HepG2 (cell line): ENCODE results near the gene CAST. TPM values are rescaled to one million over a fixed set of nuclear protein-coding genes. Genes with fewer than 3 reads are reported as not detected.

ENCODE experiments used
- ATAC-seq: fragments of 200-7000 bp; cut with Tn5 transposase; 3 replicates; pipeline ENCODE4 v1.9.1; 2020; ENCODE audit warnings: mild to moderate bottlenecking, moderate library complexity
- BruUV-seq: library from RNA; stranded (reverse); fragments of 400-500 nt; replicated peaks from 2 replicates; lab custom pipeline; 2021; lab: Mats Ljungman, UMichigan
- CTCF ChIA-PET: fragments of 300-600 bp; formaldehyde crosslinking; extraction: SDS; loops from one replicate; lab custom pipeline; 2021; ENCODE audit warnings: low total read pairs, inconsistent platforms, low intra/inter-chr PET ratio; lab: Yijun Ruan, JAX
- POLR2A ChIA-PET: fragments of 350-600 bp; sonication (Branson Sonifier 250); formaldehyde crosslinking; loops from one replicate; lab custom pipeline; 2020; ENCODE audit warnings: antibody characterized with exemption, inconsistent platforms; lab: Yijun Ruan, JAX
- DNase-seq: peaks from one replicate; pipeline ENCODE4 v3.0.0-alpha.2; 2015; ENCODE audit warnings: low spot score
- FAIRE-seq: peaks from 3 replicates; lab custom pipeline; 2011; peaks lifted over from hg19 to GRCh38; lab: Jason Lieb, UNC
- H2AFZ ChIP-seq: one replicate; pipeline ENCODE4 v1.6.1; 2011; ENCODE audit warnings: low read length, inconsistent platforms
- H3K27ac ChIP-seq: fragments of 300-600 bp; 3 replicates; pipeline ENCODE4 v1.8.0; 2011; ENCODE audit warnings: mixed run types, mild to moderate bottlenecking, mixed read lengths, low read length, inconsistent platforms; ENCODE audit not compliant: insufficient read depth; ENCODE audit errors: extremely low read length
- H3K27me3 ChIP-seq, 2 experiments: fragments of 200-600 bp in 1 of 2; 2 replicates in 1 of 2; 3 replicates in 1 of 2; pipeline versions ENCODE4 v1.6.0 to v1.8.0; 2011; ENCODE audit warnings: low read length in 2 of 2, mild to moderate bottlenecking in 2 of 2, moderate library complexity in 2 of 2, inconsistent platforms in 1 of 2; ENCODE audit not compliant: insufficient read depth in 2 of 2, control insufficient read depth in 1 of 2
- H3K36me3 ChIP-seq, 2 experiments: fragments of 200-600 bp in 1 of 2; replicated peaks in 1 of 2; 2 replicates in 1 of 2; 3 replicates in 1 of 2; pipeline versions ENCODE4 v1.5.1 to v1.8.0; 2011; ENCODE audit warnings: low read length in 2 of 2, inconsistent platforms in 1 of 2; ENCODE audit not compliant: insufficient read depth in 2 of 2, control insufficient read depth in 1 of 2
- H3K4me1 ChIP-seq: 2 replicates; pipeline ENCODE4 v1.5.1; 2012; ENCODE audit warnings: low read length, inconsistent platforms; ENCODE audit not compliant: insufficient read depth
- H3K4me2 ChIP-seq: 2 replicates; pipeline ENCODE4 v1.6.0; 2011; ENCODE audit warnings: low read depth, low read length, inconsistent platforms
- H3K4me3 ChIP-seq, 3 experiments: fragments of 200-600 bp in 1 of 3; sonication (generic), shearing (Covaris generic) in 1 of 3; replicated peaks in 1 of 3; 2 replicates each; pipeline ENCODE4 v1.5.1; 2011 to 2016; ENCODE audit warnings: low read length in 3 of 3, inconsistent platforms in 2 of 3, low read depth in 2 of 3, mild to moderate bottlenecking in 2 of 3, control low read depth in 1 of 3, mixed read lengths in 1 of 3; ENCODE audit not compliant: insufficient read depth in 1 of 3
- H3K79me2 ChIP-seq: one replicate; pipeline ENCODE4 v1.6.1; 2011; ENCODE audit warnings: low read length, inconsistent platforms; ENCODE audit not compliant: insufficient read depth
- H3K9ac ChIP-seq: 2 replicates; pipeline ENCODE4 v1.6.0; 2011; ENCODE audit warnings: mild to moderate bottlenecking, low read depth, low read length, inconsistent platforms; ENCODE audit not compliant: insufficient read depth
- H3K9me3 ChIP-seq: 2 replicates; pipeline ENCODE4 v1.5.1; 2012; ENCODE audit warnings: mild to moderate bottlenecking, low read length
- H4K20me1 ChIP-seq: 2 replicates; pipeline ENCODE4 v1.6.0; 2011; ENCODE audit warnings: inconsistent platforms, mild to moderate bottlenecking, low read length, moderate library complexity; ENCODE audit not compliant: insufficient read depth
- ATF7-NPFF ChIP-seq: sonication (generic); formaldehyde crosslinking; IDR thresholded peaks from 2 replicates; pipeline ENCODE4 v1.8.1; 2023; ENCODE audit warnings: mild to moderate bottlenecking, low read depth, missing genetic modification reagents, moderate library complexity
- EHMT2 ChIP-seq: fragments of 200-600 bp; sonication (generic); IDR thresholded peaks from 2 replicates; pipeline ENCODE4 v1.7.0; 2017; ENCODE audit warnings: antibody characterized with exemption, low read depth, low read length, borderline replicate concordance
- GMEB1 ChIP-seq: sonication (generic); formaldehyde crosslinking; IDR thresholded peaks from 2 replicates; pipeline ENCODE4 v1.5.1; 2020; ENCODE audit warnings: missing genetic modification reagents, mild to moderate bottlenecking, borderline replicate concordance
- HMG20A ChIP-seq: IDR thresholded peaks from 2 replicates; pipeline ENCODE4 v1.6.1; 2016; ENCODE audit warnings: borderline replicate concordance
- MYC ChIP-seq: sonication (generic); formaldehyde crosslinking; IDR thresholded peaks from 2 replicates; pipeline ENCODE4 v1.9.0; 2021; ENCODE audit warnings: missing genetic modification reagents, borderline replicate concordance
- ZMAT3 ChIP-seq: sonication (generic); formaldehyde crosslinking; conservative IDR thresholded peaks from 2 replicates; pipeline ENCODE4 v1.7.0; 2021; ENCODE audit warnings: missing genetic modification reagents
- ZNF17 ChIP-seq: sonication (generic); formaldehyde crosslinking; IDR thresholded peaks from 2 replicates; pipeline ENCODE4 v1.5.0; 2020; ENCODE audit warnings: mild to moderate bottlenecking, missing genetic modification reagents
- ZNF235 ChIP-seq: sonication (generic); formaldehyde crosslinking; IDR thresholded peaks from 2 replicates; pipeline ENCODE4 v1.8.1; 2023; ENCODE audit warnings: mild to moderate bottlenecking, missing genetic modification reagents, borderline replicate concordance
- ZNF446 ChIP-seq: sonication (generic); formaldehyde crosslinking; IDR thresholded peaks from 2 replicates; pipeline ENCODE4 v1.5.0; 2020; ENCODE audit warnings: mild to moderate bottlenecking, missing genetic modification reagents
- ZNF510 ChIP-seq: sonication (generic); formaldehyde crosslinking; IDR thresholded peaks from 2 replicates; pipeline ENCODE4 v1.4.0; 2020; ENCODE audit warnings: low read depth, mild to moderate bottlenecking, missing genetic modification reagents
- ZNF530 ChIP-seq: sonication (generic); formaldehyde crosslinking; IDR thresholded peaks from 2 replicates; pipeline ENCODE4 v1.5.0; 2020; ENCODE audit warnings: low read depth, mild to moderate bottlenecking, missing genetic modification reagents
- ZNF775 ChIP-seq: sonication (generic); formaldehyde crosslinking; IDR thresholded peaks from 2 replicates; pipeline ENCODE4 v1.4.0; 2020; ENCODE audit warnings: missing genetic modification reagents, mild to moderate bottlenecking, moderate library complexity, borderline replicate concordance
- ZNF839 ChIP-seq: sonication (generic); formaldehyde crosslinking; IDR thresholded peaks from 2 replicates; pipeline ENCODE4 v1.4.0; 2020; ENCODE audit warnings: missing genetic modification reagents, mild to moderate bottlenecking, borderline replicate concordance
- ZNF850 ChIP-seq: sonication (generic); formaldehyde crosslinking; conservative IDR thresholded peaks from 2 replicates; pipeline ENCODE4 v1.9.0; 2021; ENCODE audit warnings: mild to moderate bottlenecking, missing genetic modification reagents
- WGBS: methylation state at CpG from one replicate; pipeline ENCODE4 v1.1.6; 2017; ENCODE audit warnings: low lambda C conversion rate; 5-methylcytosine and 5-hydroxymethylcytosine counted together
- in situ Hi-C: cut with HindIII; loops from 2 replicates; pipeline ENCODE4 v1.10.0; 2017; ENCODE audit warnings: low pct_unique_long_range_greater_than_20kb; ENCODE audit not compliant: extremely low pct_ligation_motif_present
- intact Hi-C: fragments of 100-400 bp; cut with micrococcal nuclease; formaldehyde crosslinking; loops from one replicate; pipeline ENCODE4 v1.10.0; 2022; ENCODE audit not compliant: unreplicated experiment
- polyA plus RNA-seq, 8 experiments: library from polyadenylated mRNA; depleted of rRNA in 3 of 8; stranded (reverse) in 7 of 8; unstranded in 1 of 8; fragments of >200 nt; fragmentation: Illumina TruSeq in 4 of 8; extraction: Trizol in 4 of 8; gene quantifications; 2 replicates each; pipeline versions ENCODE4 v1.2.1 to v1.2.3, GENCODE V29; 2011 to 2016; ENCODE audit warnings: low read depth in 4 of 8, missing spikeins in 1 of 8, mixed read lengths in 1 of 8; ENCODE audit not compliant: insufficient read depth in 1 of 8
- total RNA-seq, 5 experiments: library from RNA; depleted of rRNA; stranded (reverse); fragments of >200 nt; fragmentation: Illumina TruSeq; extraction: Trizol; gene quantifications; 2 replicates each; pipeline ENCODE4 v1.2.3, GENCODE V29; 2016; ENCODE audit warnings: low read depth in 1 of 5

Gene CAST
- total and polyA plus RNA-seq, 2 of the 13 experiments (the other 11 are each of a cell fraction or from before 2014, with no cell fraction given), result 42.1 to 67.6 TPM

- WGBS, result 82% methylated on average over 1 of the region's 1 CpG
- Histone ChIP-seq H3K4me2 (no peak overlapping the region), H3K4me3 (no peak overlapping the region), H2AFZ (no peak overlapping the region), H3K9me3 (no peaks in the 10 kb centered on the region), H3K27ac (no peak overlapping the region), H3K4me1 (peaks cover 9% of the 10 kb centered on the region; the same call in 1 of the 2 replicates), H3K9ac (no peak overlapping the region), H3K36me3 (no peaks in the 10 kb centered on the region), H3K79me2 (no peaks in the 10 kb centered on the region), H4K20me1 (no peaks in the 10 kb centered on the region), H3K27me3 (no peaks in the 10 kb centered on the region)
- ATAC-seq (no peak), FAIRE-seq (no peak), DNase-seq (no peak)
- CTCF ChIA-PET, result no interaction called here
- intact Hi-C loops, result loop anchor here (1.0 kb wide), 1 partner anchor 38 kb away; no protein-coding TSS in a partner anchor
- POLR2A ChIA-PET, result interaction anchor here (1.1 kb wide), 1 partner anchor 12 kb away, joined by 3 read pairs; no protein-coding TSS in a partner anchor
- no TSS peak for BruUV-seq
- TF ChIP-seq EHMT2 (no peak), MYC (CRISPR knock-in tag) (no peak), ZNF446 (CRISPR knock-in tag) (no peak), HMG20A (CRISPR knock-in tag) (no peak), ZNF235 (CRISPR knock-in tag) (no peak), ZNF839 (CRISPR knock-in tag) (no peak), ZMAT3 (CRISPR knock-in tag) (no peak), ZNF775 (CRISPR knock-in tag) (no peak), ZNF510 (no peak), ZNF530 (CRISPR knock-in tag) (no peak), ZNF850 (no peak), ATF7-NPFF (CRISPR knock-in tag) (no peak), ZNF17 (CRISPR knock-in tag) (no peak), GMEB1 (CRISPR knock-in tag) (no peak)
- in situ Hi-C loops, result no loop called here
Measured at GRCh38 chr5:96690861-96691260, 28.7 kb downstream of the CAST start.
